Neural cell (in vitro differentiated cells): Measurements from ENCODE around the gene PREP.

ENCODE experiments used
- EP300 ChIP-seq: fragments of 450-650 bp; conservative IDR thresholded peaks from 2 replicates; pipeline ENCODE4 v1.6.1; 2014; ENCODE audit warnings: antibody characterized with exemption, mild to moderate bottlenecking, moderate library complexity; ENCODE audit not compliant: poor library complexity, severe bottlenecking
- EZH2 ChIP-seq: fragments of 200-600, 300-800 bp; shearing (Covaris generic), sonication (generic); IDR thresholded peaks from 2 replicates; pipeline ENCODE4 v1.6.1; 2014; ENCODE audit warnings: antibody characterized with exemption, low read length, borderline replicate concordance, mild to moderate bottlenecking; ENCODE audit not compliant: insufficient read depth, poor library complexity, severe bottlenecking
- MXI1 ChIP-seq: fragments of 450-650 bp; conservative IDR thresholded peaks from 2 replicates; pipeline ENCODE4 v1.6.1; 2014; ENCODE audit warnings: antibody characterized with exemption, mild to moderate bottlenecking; ENCODE audit not compliant: poor library complexity, severe bottlenecking
- POLR2AphosphoS5 ChIP-seq: IDR thresholded peaks from 2 replicates; pipeline ENCODE4 v1.6.1; 2012
- RAD21 ChIP-seq: fragments of 450-650 bp; conservative IDR thresholded peaks from 2 replicates; pipeline ENCODE4 v1.6.1; 2014; ENCODE audit warnings: antibody characterized with exemption, mild to moderate bottlenecking, moderate library complexity
- REST ChIP-seq: IDR thresholded peaks from 2 replicates; pipeline ENCODE4 v1.6.1; 2012; ENCODE audit warnings: borderline replicate concordance
- TAF1 ChIP-seq: IDR thresholded peaks from 2 replicates; pipeline ENCODE4 v1.6.1; 2012; ENCODE audit warnings: low read depth
- TF ChIP-seq, protein P1 (sequence below): fragments of 450-650 bp; IDR thresholded peaks from 2 replicates; pipeline ENCODE4 v1.5.1; 2014; ENCODE audit warnings: antibody characterized with exemption, mild to moderate bottlenecking, moderate library complexity; ENCODE audit not compliant: poor library complexity, severe bottlenecking

GRCh38 chr6:105397987-105398386 is 4.9 kb downstream of the PREP start:
- TF ChIP-seq, protein P1, sequence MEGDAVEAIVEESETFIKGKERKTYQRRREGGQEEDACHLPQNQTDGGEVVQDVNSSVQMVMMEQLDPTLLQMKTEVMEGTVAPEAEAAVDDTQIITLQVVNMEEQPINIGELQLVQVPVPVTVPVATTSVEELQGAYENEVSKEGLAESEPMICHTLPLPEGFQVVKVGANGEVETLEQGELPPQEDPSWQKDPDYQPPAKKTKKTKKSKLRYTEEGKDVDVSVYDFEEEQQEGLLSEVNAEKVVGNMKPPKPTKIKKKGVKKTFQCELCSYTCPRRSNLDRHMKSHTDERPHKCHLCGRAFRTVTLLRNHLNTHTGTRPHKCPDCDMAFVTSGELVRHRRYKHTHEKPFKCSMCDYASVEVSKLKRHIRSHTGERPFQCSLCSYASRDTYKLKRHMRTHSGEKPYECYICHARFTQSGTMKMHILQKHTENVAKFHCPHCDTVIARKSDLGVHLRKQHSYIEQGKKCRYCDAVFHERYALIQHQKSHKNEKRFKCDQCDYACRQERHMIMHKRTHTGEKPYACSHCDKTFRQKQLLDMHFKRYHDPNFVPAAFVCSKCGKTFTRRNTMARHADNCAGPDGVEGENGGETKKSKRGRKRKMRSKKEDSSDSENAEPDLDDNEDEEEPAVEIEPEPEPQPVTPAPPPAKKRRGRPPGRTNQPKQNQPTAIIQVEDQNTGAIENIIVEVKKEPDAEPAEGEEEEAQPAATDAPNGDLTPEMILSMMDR, result no peak
- TF ChIP-seq EZH2, result no peak
- no peak for TF ChIP-seq REST
- no peak for TF ChIP-seq POLR2AphosphoS5
- no peak for TF ChIP-seq EP300
- no peak for TF ChIP-seq RAD21
- no peak for TF ChIP-seq TAF1
- TF ChIP-seq MXI1, result no peak
